IMR-90 (cell line): ENCODE measurements around the gene ZNF318.

ENCODE experiments used
- BHLHE40 ChIP-seq: fragments of 150-350 bp; IDR thresholded peaks from 2 replicates; pipeline ENCODE4 v1.6.1; 2016; ENCODE audit warnings: mild to moderate bottlenecking, low read depth, low read length
- CEBPB ChIP-seq: IDR thresholded peaks from 2 replicates; pipeline ENCODE4 v1.6.1; 2012; ENCODE audit warnings: low read depth, low read length, improper control_type of control experiment
- FOS ChIP-seq: fragments of 150-350 bp; IDR thresholded peaks from 2 replicates; pipeline ENCODE4 v1.6.1; 2016; ENCODE audit warnings: low read depth, low read length
- MAFK ChIP-seq: IDR thresholded peaks from 2 replicates; pipeline ENCODE4 v1.6.1; 2012; ENCODE audit warnings: low read depth, low read length, improper control_type of control experiment
- MAZ ChIP-seq: IDR thresholded peaks from 2 replicates; pipeline ENCODE4 v1.6.1; 2012; ENCODE audit warnings: low read depth, mild to moderate bottlenecking, low read length, improper control_type of control experiment, moderate library complexity, borderline replicate concordance
- MXI1 ChIP-seq: IDR thresholded peaks from 2 replicates; pipeline ENCODE4 v1.6.1; 2012; ENCODE audit warnings: low read depth, mild to moderate bottlenecking, low read length, moderate library complexity, borderline replicate concordance
- POLR2A ChIP-seq: IDR thresholded peaks from 2 replicates; pipeline ENCODE4 v1.6.1; 2012; ENCODE audit warnings: mild to moderate bottlenecking, low read depth, low read length
- RAD21 ChIP-seq: IDR thresholded peaks from 2 replicates; pipeline ENCODE4 v1.6.1; 2012; ENCODE audit warnings: low read length, improper control_type of control experiment
- RCOR1 ChIP-seq: IDR thresholded peaks from 2 replicates; pipeline ENCODE4 v1.6.1; 2012; ENCODE audit warnings: mild to moderate bottlenecking, low read length, improper control_type of control experiment; ENCODE audit not compliant: insufficient replicate concordance
- RFX5 ChIP-seq: IDR thresholded peaks from 2 replicates; pipeline ENCODE4 v1.8.0; 2012; ENCODE audit warnings: low read depth, mild to moderate bottlenecking, low read length, moderate library complexity
- SMC3 ChIP-seq: fragments of 150-350 bp; IDR thresholded peaks from 2 replicates; pipeline ENCODE4 v1.6.1; 2016; ENCODE audit warnings: low read depth, mild to moderate bottlenecking, antibody characterized with exemption, low read length, moderate library complexity
- TF ChIP-seq, protein P1 (sequence below): conservative IDR thresholded peaks from 2 replicates; pipeline ENCODE4 v1.5.1; 2012; ENCODE audit warnings: mild to moderate bottlenecking, low read depth, low read length, improper control_type of control experiment
- TF ChIP-seq, protein P2 (sequence below): fragments of 150-350 bp; IDR thresholded peaks from 2 replicates; pipeline ENCODE4 v1.6.1; 2017; ENCODE audit warnings: mild to moderate bottlenecking, antibody characterized with exemption, low read length, low read depth
- TF ChIP-seq, protein P3 (sequence below): fragments of 150-350 bp; IDR thresholded peaks from 2 replicates; pipeline ENCODE4 v1.6.1; 2016; ENCODE audit warnings: low read depth, mild to moderate bottlenecking, low read length, moderate library complexity, borderline replicate concordance

DNA sequence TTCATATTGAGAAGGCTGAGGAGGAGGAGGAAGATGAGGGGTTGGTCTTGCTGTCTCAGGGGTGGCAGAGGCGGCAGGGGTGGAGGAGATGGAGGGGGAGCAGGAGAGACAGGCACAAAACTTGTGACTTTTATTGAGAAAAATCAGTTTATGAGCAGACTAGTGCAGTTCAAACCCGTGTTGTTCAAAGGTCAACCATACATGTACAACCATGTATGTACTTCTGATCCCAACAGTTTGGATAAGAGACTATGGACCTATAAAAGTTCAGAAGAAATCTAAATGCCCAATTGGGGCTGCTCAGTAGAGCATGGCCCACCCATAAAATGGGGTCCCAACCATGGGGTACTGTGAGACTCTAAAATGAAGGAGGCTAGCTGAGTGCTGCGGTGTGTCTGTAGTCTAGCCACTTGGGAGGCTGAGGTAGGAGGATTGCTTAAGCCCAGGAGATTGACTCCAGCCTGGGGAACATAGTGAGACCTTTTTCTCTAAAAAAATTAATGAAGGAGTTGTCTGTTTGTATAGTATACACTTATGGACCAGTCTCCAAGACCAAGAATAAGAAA is 79.0 kb downstream of the ZNF318 start:
- TF ChIP-seq MXI1, result no peak
- TF ChIP-seq CEBPB, result no peak
- TF ChIP-seq, protein P1, sequence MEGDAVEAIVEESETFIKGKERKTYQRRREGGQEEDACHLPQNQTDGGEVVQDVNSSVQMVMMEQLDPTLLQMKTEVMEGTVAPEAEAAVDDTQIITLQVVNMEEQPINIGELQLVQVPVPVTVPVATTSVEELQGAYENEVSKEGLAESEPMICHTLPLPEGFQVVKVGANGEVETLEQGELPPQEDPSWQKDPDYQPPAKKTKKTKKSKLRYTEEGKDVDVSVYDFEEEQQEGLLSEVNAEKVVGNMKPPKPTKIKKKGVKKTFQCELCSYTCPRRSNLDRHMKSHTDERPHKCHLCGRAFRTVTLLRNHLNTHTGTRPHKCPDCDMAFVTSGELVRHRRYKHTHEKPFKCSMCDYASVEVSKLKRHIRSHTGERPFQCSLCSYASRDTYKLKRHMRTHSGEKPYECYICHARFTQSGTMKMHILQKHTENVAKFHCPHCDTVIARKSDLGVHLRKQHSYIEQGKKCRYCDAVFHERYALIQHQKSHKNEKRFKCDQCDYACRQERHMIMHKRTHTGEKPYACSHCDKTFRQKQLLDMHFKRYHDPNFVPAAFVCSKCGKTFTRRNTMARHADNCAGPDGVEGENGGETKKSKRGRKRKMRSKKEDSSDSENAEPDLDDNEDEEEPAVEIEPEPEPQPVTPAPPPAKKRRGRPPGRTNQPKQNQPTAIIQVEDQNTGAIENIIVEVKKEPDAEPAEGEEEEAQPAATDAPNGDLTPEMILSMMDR, result no peak
- no peak for TF ChIP-seq POLR2A
- no peak for TF ChIP-seq MAFK
- TF ChIP-seq MAZ, result no peak
- TF ChIP-seq RAD21, result no peak
- TF ChIP-seq BHLHE40, result no peak
- no peak for TF ChIP-seq SMC3
- TF ChIP-seq RCOR1, result no peak
- TF ChIP-seq FOS, result no peak
- TF ChIP-seq, protein P2, sequence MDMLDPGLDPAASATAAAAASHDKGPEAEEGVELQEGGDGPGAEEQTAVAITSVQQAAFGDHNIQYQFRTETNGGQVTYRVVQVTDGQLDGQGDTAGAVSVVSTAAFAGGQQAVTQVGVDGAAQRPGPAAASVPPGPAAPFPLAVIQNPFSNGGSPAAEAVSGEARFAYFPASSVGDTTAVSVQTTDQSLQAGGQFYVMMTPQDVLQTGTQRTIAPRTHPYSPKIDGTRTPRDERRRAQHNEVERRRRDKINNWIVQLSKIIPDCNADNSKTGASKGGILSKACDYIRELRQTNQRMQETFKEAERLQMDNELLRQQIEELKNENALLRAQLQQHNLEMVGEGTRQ, result no peak
- no peak for TF ChIP-seq RFX5
- TF ChIP-seq, protein P3, sequence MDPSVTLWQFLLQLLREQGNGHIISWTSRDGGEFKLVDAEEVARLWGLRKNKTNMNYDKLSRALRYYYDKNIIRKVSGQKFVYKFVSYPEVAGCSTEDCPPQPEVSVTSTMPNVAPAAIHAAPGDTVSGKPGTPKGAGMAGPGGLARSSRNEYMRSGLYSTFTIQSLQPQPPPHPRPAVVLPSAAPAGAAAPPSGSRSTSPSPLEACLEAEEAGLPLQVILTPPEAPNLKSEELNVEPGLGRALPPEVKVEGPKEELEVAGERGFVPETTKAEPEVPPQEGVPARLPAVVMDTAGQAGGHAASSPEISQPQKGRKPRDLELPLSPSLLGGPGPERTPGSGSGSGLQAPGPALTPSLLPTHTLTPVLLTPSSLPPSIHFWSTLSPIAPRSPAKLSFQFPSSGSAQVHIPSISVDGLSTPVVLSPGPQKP, result no peak
